Astrocyte (in vitro differentiated cells and primary cell): ENCODE results near the gene TMED4. TPM values are rescaled to one million over a fixed set of nuclear protein-coding genes. Genes with fewer than 3 reads are reported as not detected.
A peak's percentile ranks its signal among the peaks of the same experiment; 100 is the strongest.

Experiments
- DNase-seq: peaks from one replicate; pipeline ENCODE4 v3.0.0-alpha.2; 2010; ENCODE audit warnings: low read depth
- FAIRE-seq: peaks from 2 replicates; lab custom pipeline; 2011; peaks lifted over from hg19 to GRCh38; lab: Jason Lieb, UNC
- H2AFZ ChIP-seq: 2 replicates; pipeline ENCODE4 v1.6.0; 2012; ENCODE audit warnings: low read depth, low read length, inconsistent platforms
- H3K27ac ChIP-seq: 2 replicates; pipeline ENCODE4 v1.5.1; 2011; ENCODE audit warnings: low read depth, low read length, inconsistent platforms
- H3K27me3 ChIP-seq: 2 replicates; pipeline ENCODE4 v1.6.0; 2011; ENCODE audit warnings: low read length, inconsistent platforms; ENCODE audit not compliant: insufficient read depth
- H3K36me3 ChIP-seq: 2 replicates; pipeline ENCODE4 v1.5.1; 2011; ENCODE audit warnings: low read length, inconsistent platforms; ENCODE audit not compliant: insufficient read depth
- H3K4me1 ChIP-seq: 2 replicates; pipeline ENCODE4 v1.5.1; 2011; ENCODE audit warnings: low read length, inconsistent platforms; ENCODE audit not compliant: insufficient read depth
- H3K4me2 ChIP-seq: 2 replicates; pipeline ENCODE4 v1.6.0; 2012; ENCODE audit warnings: low read length, inconsistent platforms
- H3K4me3 ChIP-seq: 2 replicates; pipeline ENCODE4 v1.5.1; 2011; ENCODE audit warnings: low read depth, mild to moderate bottlenecking, low read length, inconsistent platforms; ENCODE audit not compliant: insufficient read depth
- H3K79me2 ChIP-seq: 2 replicates; pipeline ENCODE4 v1.6.0; 2012; ENCODE audit warnings: mild to moderate bottlenecking, low read length, inconsistent platforms; ENCODE audit not compliant: insufficient read depth
- H3K9ac ChIP-seq: 2 replicates; pipeline ENCODE4 v1.6.0; 2012; ENCODE audit warnings: mild to moderate bottlenecking, low read length, inconsistent platforms
- H3K9me3 ChIP-seq: 2 replicates; pipeline ENCODE4 v1.5.1; 2012; ENCODE audit warnings: low read depth, mild to moderate bottlenecking, low read length, inconsistent platforms; ENCODE audit not compliant: insufficient read depth
- H4K20me1 ChIP-seq: 2 replicates; pipeline ENCODE4 v1.6.0; 2012; ENCODE audit warnings: low read length, inconsistent platforms; ENCODE audit not compliant: insufficient read depth
- H3K27ac Mint-ChIP-seq: one replicate; pipeline ENCODE4 v1.8.0; 2021; ENCODE audit warnings: mild to moderate bottlenecking, mixed read lengths; ENCODE audit not compliant: unreplicated experiment
- H3K27me3 Mint-ChIP-seq: one replicate; pipeline ENCODE4 v1.8.0; 2021; ENCODE audit warnings: low read depth, mixed read lengths; ENCODE audit not compliant: unreplicated experiment
- H3K36me3 Mint-ChIP-seq: one replicate; pipeline ENCODE4 v1.8.0; 2021; ENCODE audit warnings: low read depth, mixed read lengths; ENCODE audit not compliant: unreplicated experiment
- H3K4me1 Mint-ChIP-seq: one replicate; pipeline ENCODE4 v1.8.0; 2021; ENCODE audit warnings: low read depth, mixed read lengths; ENCODE audit not compliant: unreplicated experiment
- H3K4me3 Mint-ChIP-seq: one replicate; pipeline ENCODE4 v1.8.0; 2021; ENCODE audit warnings: mild to moderate bottlenecking, moderate library complexity, mixed read lengths; ENCODE audit not compliant: unreplicated experiment
- H3K9me3 Mint-ChIP-seq: one replicate; pipeline ENCODE4 v1.8.0; 2021; ENCODE audit warnings: mild to moderate bottlenecking, mixed read lengths; ENCODE audit not compliant: unreplicated experiment
- EZH2 ChIP-seq: IDR thresholded peaks from 2 replicates; pipeline ENCODE4 v1.6.1; 2012; ENCODE audit warnings: mild to moderate bottlenecking, low read length, inconsistent platforms; ENCODE audit not compliant: insufficient read depth
- total RNA-seq: library from RNA; stranded (reverse); gene quantifications from 2 replicates; pipeline ENCODE4 v1.2.1, GENCODE V29; 2021
- TF ChIP-seq, protein P1 (sequence below): IDR thresholded peaks from 2 replicates; pipeline ENCODE4 v1.5.1; 2011; ENCODE audit warnings: low read depth, mild to moderate bottlenecking, inconsistent platforms, low read length, moderate library complexity; ENCODE audit not compliant: insufficient read depth

Gene TMED4
- total RNA-seq, 1 donor from 2014 or later = 69.2 TPM

DNA sequence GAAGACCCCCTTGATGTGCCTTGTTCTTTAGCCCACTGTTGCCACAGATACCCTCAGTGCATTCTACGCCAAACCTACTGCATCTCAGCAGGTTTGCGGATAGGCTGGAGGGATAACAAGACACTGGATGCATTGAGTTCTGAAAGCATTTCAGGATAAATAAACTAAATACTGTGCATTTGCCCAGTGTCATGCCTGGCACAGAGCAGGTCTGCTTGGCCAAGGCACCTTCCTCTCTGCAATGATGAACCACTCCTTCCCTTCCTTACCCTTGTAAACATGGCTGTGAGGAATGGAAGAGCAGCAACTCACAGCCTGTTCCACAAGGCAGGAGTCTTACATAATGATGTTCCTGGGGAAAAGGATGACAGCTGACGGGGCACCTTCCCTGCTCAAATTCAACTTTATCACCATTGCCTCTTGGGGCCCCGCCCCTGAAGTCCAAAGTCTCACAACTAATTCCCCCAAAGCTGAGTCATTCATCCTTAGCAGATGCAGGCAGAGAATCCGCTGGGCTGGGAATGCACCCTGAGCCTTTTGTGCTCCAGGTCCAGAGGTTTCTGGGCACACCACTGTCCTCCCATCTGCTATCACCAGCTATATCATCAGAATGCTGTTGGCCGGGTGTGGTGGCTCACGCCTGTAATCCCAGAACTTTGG lies 19.9 kb downstream of the TMED4 start:
- peaks cover 15% of the 10 kb centered on the region for H3K36me3 ChIP-seq
- H3K4me1 ChIP-seq = peaks cover 4% of the 10 kb centered on the region
- H2AFZ ChIP-seq = no peak overlapping the region
- peaks cover 30% of the 10 kb centered on the region for H4K20me1 ChIP-seq
- H3K4me3 Mint-ChIP-seq = no peak overlapping the region
- no peaks in the 10 kb centered on the region for H3K9me3 ChIP-seq
- peak overlapping the region; percentile 72 for H3K27ac Mint-ChIP-seq
- no peaks in the 10 kb centered on the region for H3K27me3 ChIP-seq
- no peak overlapping the region for H3K4me2 ChIP-seq
- H3K36me3 Mint-ChIP-seq = peaks cover 5% of the 10 kb centered on the region
- FAIRE-seq = no peak
- H3K9ac ChIP-seq = no peak overlapping the region
- H3K27ac ChIP-seq = no peak overlapping the region
- H3K4me3 ChIP-seq = no peak overlapping the region
- H3K9me3 Mint-ChIP-seq = no peaks in the 10 kb centered on the region
- peaks cover 6% of the 10 kb centered on the region for H3K4me1 Mint-ChIP-seq
- peaks cover 3% of the 10 kb centered on the region for H3K27me3 Mint-ChIP-seq
- peak; percentile 39 for DNase-seq
- TF ChIP-seq, protein P1, sequence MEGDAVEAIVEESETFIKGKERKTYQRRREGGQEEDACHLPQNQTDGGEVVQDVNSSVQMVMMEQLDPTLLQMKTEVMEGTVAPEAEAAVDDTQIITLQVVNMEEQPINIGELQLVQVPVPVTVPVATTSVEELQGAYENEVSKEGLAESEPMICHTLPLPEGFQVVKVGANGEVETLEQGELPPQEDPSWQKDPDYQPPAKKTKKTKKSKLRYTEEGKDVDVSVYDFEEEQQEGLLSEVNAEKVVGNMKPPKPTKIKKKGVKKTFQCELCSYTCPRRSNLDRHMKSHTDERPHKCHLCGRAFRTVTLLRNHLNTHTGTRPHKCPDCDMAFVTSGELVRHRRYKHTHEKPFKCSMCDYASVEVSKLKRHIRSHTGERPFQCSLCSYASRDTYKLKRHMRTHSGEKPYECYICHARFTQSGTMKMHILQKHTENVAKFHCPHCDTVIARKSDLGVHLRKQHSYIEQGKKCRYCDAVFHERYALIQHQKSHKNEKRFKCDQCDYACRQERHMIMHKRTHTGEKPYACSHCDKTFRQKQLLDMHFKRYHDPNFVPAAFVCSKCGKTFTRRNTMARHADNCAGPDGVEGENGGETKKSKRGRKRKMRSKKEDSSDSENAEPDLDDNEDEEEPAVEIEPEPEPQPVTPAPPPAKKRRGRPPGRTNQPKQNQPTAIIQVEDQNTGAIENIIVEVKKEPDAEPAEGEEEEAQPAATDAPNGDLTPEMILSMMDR = no peak
- no peak for TF ChIP-seq EZH2
- peaks cover 3% of the 10 kb centered on the region for H3K79me2 ChIP-seq

DNA sequence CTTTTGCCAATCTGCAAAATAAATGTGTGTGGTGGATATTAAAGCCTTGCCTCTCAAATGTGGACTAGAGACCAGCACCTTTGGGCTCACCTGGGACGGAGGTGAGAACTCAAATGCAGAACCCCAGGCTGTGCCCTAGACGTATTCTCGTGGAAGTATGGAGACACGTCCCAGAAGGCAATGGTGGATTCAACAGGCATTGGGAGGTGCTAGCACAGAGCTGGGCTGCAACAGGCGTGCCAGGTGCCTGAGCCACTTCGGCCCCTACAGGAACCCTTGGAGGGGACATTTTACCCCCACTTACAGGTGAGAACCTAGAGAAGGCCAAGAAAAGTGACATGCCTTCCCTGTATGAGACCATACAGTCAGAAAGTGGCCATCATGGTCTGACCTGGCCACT lies 20.6 kb downstream of the TMED4 start:
- H3K27me3 ChIP-seq = no peaks in the 10 kb centered on the region
- H3K4me1 ChIP-seq = peaks cover 4% of the 10 kb centered on the region
- peaks cover 3% of the 10 kb centered on the region for H3K79me2 ChIP-seq
- H3K36me3 ChIP-seq = peaks cover 14% of the 10 kb centered on the region
- FAIRE-seq (no peak), DNase-seq (no peak)
- peaks cover 5% of the 10 kb centered on the region for H3K36me3 Mint-ChIP-seq
- H3K4me3 Mint-ChIP-seq = no peak overlapping the region
- H3K27ac ChIP-seq = no peak overlapping the region
- TF ChIP-seq, protein P1 = no peak
- no peak for TF ChIP-seq EZH2
- H3K27me3 Mint-ChIP-seq = peaks cover 3% of the 10 kb centered on the region
- H3K4me1 Mint-ChIP-seq = peaks cover 6% of the 10 kb centered on the region
- H3K9me3 ChIP-seq = no peaks in the 10 kb centered on the region
- no peak overlapping the region for H3K4me3 ChIP-seq
- H2AFZ ChIP-seq = no peak overlapping the region
- no peak overlapping the region for H3K27ac Mint-ChIP-seq
- H4K20me1 ChIP-seq = peaks cover 28% of the 10 kb centered on the region
- no peak overlapping the region for H3K9ac ChIP-seq
- H3K9me3 Mint-ChIP-seq = no peaks in the 10 kb centered on the region
- no peak overlapping the region for H3K4me2 ChIP-seq

DNA sequence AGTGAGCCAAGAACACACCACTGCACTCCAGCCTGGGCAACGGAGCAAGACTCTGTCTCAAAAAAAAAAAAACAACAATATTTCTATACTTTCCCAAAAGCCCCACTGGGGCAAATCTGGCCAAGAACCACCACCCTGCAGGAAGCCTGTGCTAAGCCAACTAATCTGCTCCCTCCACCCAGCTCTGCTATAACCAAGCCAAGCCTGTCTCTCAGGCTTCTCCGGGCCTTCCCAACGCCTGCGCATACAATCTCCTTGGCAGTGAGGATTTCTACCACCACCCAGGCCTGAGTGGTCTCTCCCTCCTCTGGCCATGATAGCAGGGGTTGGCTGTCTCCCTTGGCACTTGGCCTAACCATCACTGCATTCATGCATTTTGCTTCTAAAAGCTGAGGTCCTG lies 22.5 kb downstream of the TMED4 start:
- Histone ChIP-seq H3K4me3 (no peak overlapping the region), H3K9ac (no peak overlapping the region), H3K79me2 (no peaks in the 10 kb centered on the region), H3K27ac (no peak overlapping the region), H3K9me3 (no peaks in the 10 kb centered on the region), H3K27me3 (no peaks in the 10 kb centered on the region), H4K20me1 (peaks cover 11% of the 10 kb centered on the region), H2AFZ (no peak overlapping the region), H3K4me1 (peaks cover 4% of the 10 kb centered on the region), H3K4me2 (no peak overlapping the region), H3K36me3 (peaks cover 2% of the 10 kb centered on the region)
- Mint-ChIP-seq H3K4me1 (peaks cover 6% of the 10 kb centered on the region), H3K27ac (no peak overlapping the region), H3K36me3 (peaks cover 2% of the 10 kb centered on the region), H3K4me3 (no peak overlapping the region), H3K9me3 (no peaks in the 10 kb centered on the region), H3K27me3 (peaks cover 3% of the 10 kb centered on the region)
- no peak for DNase-seq
- no peak for TF ChIP-seq EZH2
- no peak for FAIRE-seq
